ENCODE measurements around the gene VSTM2L.
"Not testable (repeated sequence)": the region's sequence is repeated elsewhere in the genome, so short reads cannot be mapped to it uniquely, and the experiment has no call there.

The VSTM2L gene

GRCh38 chr20:37902504-37903313 lies at the start of gene VSTM2L:
Gene VSTM2L (plus strand): TSS chr20:37903127. CDS start chr20:37903351, 224 bp downstream.
- DNase-seq (ENCODE audit: low spot score) = peak; percentile 78

GRCh38 chr20:37853823-37854375 lies 49.0 kb upstream of the VSTM2L start:
- no peak for DNase-seq (ENCODE audit: low spot score)

GRCh38 chr20:37856034-37856433 lies 46.9 kb upstream of the VSTM2L start:
- DNase-seq (ENCODE audit: low spot score) = not testable (repeated sequence)

GRCh38 chr20:37856932-37857660 lies 45.8 kb upstream of the VSTM2L start:
- peak; percentile 47 for DNase-seq (ENCODE audit: low spot score)

GRCh38 chr20:37859406-37860171 lies 43.3 kb upstream of the VSTM2L start:
- DNase-seq (ENCODE audit: low spot score) = no peak

GRCh38 chr20:37863289-37863688 lies 39.6 kb upstream of the VSTM2L start:
- no peak for DNase-seq (ENCODE audit: low spot score)

- DNase-seq (ENCODE audit: low spot score) = no peak
Measured at GRCh38 chr20:37864298-37864697, 38.6 kb upstream of the VSTM2L start.

- DNase-seq (ENCODE audit: low spot score) = no peak
Measured at GRCh38 chr20:37866051-37866450, 36.9 kb upstream of the VSTM2L start.

GRCh38 chr20:37867289-37868195 lies 35.4 kb upstream of the VSTM2L start:
- DNase-seq (ENCODE audit: low spot score) = no peak

- no peak for DNase-seq (ENCODE audit: low spot score)
Measured at GRCh38 chr20:37868851-37869333, 34.0 kb upstream of the VSTM2L start.

- DNase-seq (ENCODE audit: low spot score) = no peak
Measured at GRCh38 chr20:37869334-37869861, 33.5 kb upstream of the VSTM2L start.

GRCh38 chr20:37870294-37870693 lies 32.6 kb upstream of the VSTM2L start:
- no peak for DNase-seq (ENCODE audit: low spot score)

GRCh38 chr20:37871751-37872150 lies 31.2 kb upstream of the VSTM2L start:
- DNase-seq (ENCODE audit: low spot score) = no peak

- no peak for DNase-seq (ENCODE audit: low spot score)
Measured at GRCh38 chr20:37872161-37872560, 30.8 kb upstream of the VSTM2L start.

- DNase-seq (ENCODE audit: low spot score) = no peak
Measured at GRCh38 chr20:37873884-37874283, 29.0 kb upstream of the VSTM2L start.

- DNase-seq (ENCODE audit: low spot score) = no peak
Measured at GRCh38 chr20:37875460-37876175, 27.3 kb upstream of the VSTM2L start.

GRCh38 chr20:37876863-37877262 lies 26.1 kb upstream of the VSTM2L start:
- no peak for DNase-seq (ENCODE audit: low spot score)

- no peak for DNase-seq (ENCODE audit: low spot score)
Measured at GRCh38 chr20:37877832-37878772, 24.8 kb upstream of the VSTM2L start.
